IMR-90 (cell line): Measurements from ENCODE around the gene BLOC1S4. TPM values are rescaled to one million over a fixed set of nuclear protein-coding genes. Genes with fewer than 3 reads are reported as not detected.

ENCODE experiments used
- ATAC-seq: fragments of 200-7000 bp; cut with Tn5 transposase; 2 replicates; pipeline ENCODE4 v1.9.1; 2020; ENCODE audit warnings: low read depth, mild to moderate bottlenecking, moderate library complexity
- BruUV-seq: library from RNA; stranded (reverse); fragments of 400-500 nt; replicated peaks from 2 replicates; lab custom pipeline; 2021; lab: Mats Ljungman, UMichigan
- CTCF ChIA-PET: fragments of 300-600 bp; formaldehyde crosslinking; extraction: SDS; loops from one replicate; lab custom pipeline; 2021; ENCODE audit warnings: antibody characterized with exemption; lab: Yijun Ruan, JAX
- POLR2A ChIA-PET: fragments of 300-600 bp; sonication (Branson Sonifier 250); formaldehyde crosslinking; loops from one replicate; lab custom pipeline; 2022; ENCODE audit warnings: antibody characterized with exemption; ENCODE audit not compliant: unreplicated experiment; lab: Charles Lee
- DNase-seq: peaks from one replicate; pipeline ENCODE4 v3.0.0; 2013
- H2AFZ ChIP-seq: replicated peaks from 2 replicates; pipeline ENCODE3; 2013; ENCODE audit warnings: low read length, mild to moderate bottlenecking; ENCODE audit not compliant: poor library complexity
- H2AK5ac ChIP-seq: 2 replicates; pipeline ENCODE4 v1.6.1; 2013; ENCODE audit warnings: low read depth, low read length, inconsistent platforms
- H2AK9ac ChIP-seq: replicated peaks from 2 replicates; pipeline ENCODE3; 2013; ENCODE audit warnings: mild to moderate bottlenecking, low read depth, low read length, moderate library complexity; ENCODE audit not compliant: poor library complexity
- H2BK120ac ChIP-seq: 2 replicates; pipeline ENCODE4 v1.6.1; 2013; ENCODE audit warnings: low read depth, low read length, inconsistent platforms
- H2BK15ac ChIP-seq: 3 replicates; pipeline ENCODE4 v1.6.1; 2013; ENCODE audit warnings: low read depth, low read length, inconsistent platforms
- H2BK20ac ChIP-seq: 2 replicates; pipeline ENCODE4 v1.6.1; 2013; ENCODE audit warnings: low read depth, mild to moderate bottlenecking, inconsistent platforms, low read length, moderate library complexity
- H2BK5ac ChIP-seq: 2 replicates; pipeline ENCODE4 v1.6.1; 2013; ENCODE audit warnings: mild to moderate bottlenecking, low read depth, low read length, inconsistent platforms; ENCODE audit not compliant: poor library complexity, severe bottlenecking
- H3K14ac ChIP-seq: replicated peaks from 2 replicates; pipeline ENCODE4 v1.6.1; 2013; ENCODE audit warnings: low read depth, low read length, inconsistent platforms
- H3K18ac ChIP-seq: 2 replicates; pipeline ENCODE4 v1.6.1; 2013; ENCODE audit warnings: low read depth, low read length, control low read depth
- H3K23ac ChIP-seq: 2 replicates; pipeline ENCODE4 v1.6.1; 2013; ENCODE audit warnings: low read depth, low read length, inconsistent platforms
- H3K27ac ChIP-seq: 2 replicates; pipeline ENCODE4 v1.5.1; 2013; ENCODE audit warnings: mild to moderate bottlenecking, control low read depth, low read length; ENCODE audit not compliant: insufficient read depth
- H3K27me3 ChIP-seq: 2 replicates; pipeline ENCODE4 v1.6.1; 2013; ENCODE audit warnings: low read length; ENCODE audit not compliant: control insufficient read depth, insufficient read depth
- H3K36me3 ChIP-seq: 2 replicates; pipeline ENCODE4 v1.6.1; 2013; ENCODE audit warnings: low read length, mixed read lengths; ENCODE audit not compliant: control insufficient read depth, insufficient read depth
- H3K4ac ChIP-seq: 2 replicates; pipeline ENCODE4 v1.6.1; 2013; ENCODE audit warnings: low read depth, low read length, inconsistent platforms
- H3K4me1 ChIP-seq: 2 replicates; pipeline ENCODE4 v1.6.1; 2013; ENCODE audit warnings: low read length, mixed read lengths; ENCODE audit not compliant: control insufficient read depth, insufficient read depth
- H3K4me2 ChIP-seq: 2 replicates; pipeline ENCODE4 v1.6.1; 2013; ENCODE audit warnings: low read depth, mild to moderate bottlenecking, control low read depth, low read length, moderate library complexity
- H3K4me3 ChIP-seq: 2 replicates; pipeline ENCODE4 v1.5.1; 2013; ENCODE audit warnings: low read depth, mild to moderate bottlenecking, control low read depth, low read length, moderate library complexity; ENCODE audit not compliant: insufficient read depth
- H3K56ac ChIP-seq: 2 replicates; pipeline ENCODE4 v1.6.1; 2013; ENCODE audit warnings: low read length, inconsistent platforms; ENCODE audit not compliant: insufficient read depth; ENCODE audit errors: extremely low read depth
- H3K79me1 ChIP-seq, 2 experiments: 2 replicates each; pipeline ENCODE4 v1.6.1; 2013; ENCODE audit warnings: low read length in 2 of 2, inconsistent platforms in 1 of 2, low read depth in 1 of 2
- H3K9ac ChIP-seq: 2 replicates; pipeline ENCODE4 v1.6.1; 2013; ENCODE audit warnings: low read depth, low read length, control low read depth
- H3K9me1 ChIP-seq: 2 replicates; pipeline ENCODE4 v1.6.1; 2013; ENCODE audit warnings: low read length, inconsistent platforms; ENCODE audit not compliant: insufficient read depth
- H3K9me3 ChIP-seq: 2 replicates; pipeline ENCODE4 v1.6.1; 2013; ENCODE audit warnings: low read length; ENCODE audit not compliant: control insufficient read depth, insufficient read depth
- H4K20me1 ChIP-seq: 2 replicates; pipeline ENCODE4 v1.6.1; 2013; ENCODE audit warnings: low read length, inconsistent platforms; ENCODE audit not compliant: insufficient read depth
- H4K5ac ChIP-seq: 2 replicates; pipeline ENCODE4 v1.6.1; 2013; ENCODE audit warnings: mild to moderate bottlenecking, low read depth, low read length, control low read depth
- H4K8ac ChIP-seq, 2 experiments: 2 replicates each; pipeline ENCODE4 v1.6.1; 2013; ENCODE audit warnings: low read depth in 2 of 2, low read length in 2 of 2, control low read depth in 1 of 2, inconsistent platforms in 1 of 2
- H4K91ac ChIP-seq: 2 replicates; pipeline ENCODE4 v1.6.1; 2013; ENCODE audit warnings: low read depth, low read length, inconsistent platforms; ENCODE audit not compliant: insufficient read depth
- BHLHE40 ChIP-seq: fragments of 150-350 bp; IDR thresholded peaks from 2 replicates; pipeline ENCODE4 v1.6.1; 2016; ENCODE audit warnings: mild to moderate bottlenecking, low read depth, low read length
- CEBPB ChIP-seq: IDR thresholded peaks from 2 replicates; pipeline ENCODE4 v1.6.1; 2012; ENCODE audit warnings: low read depth, low read length, improper control_type of control experiment
- CHD1 ChIP-seq: IDR thresholded peaks from 2 replicates; pipeline ENCODE4 v1.6.1; 2012; ENCODE audit warnings: low read depth, low read length, improper control_type of control experiment
- ELK1 ChIP-seq: fragments of 150-350 bp; IDR thresholded peaks from 2 replicates; pipeline ENCODE4 v1.6.1; 2016; ENCODE audit warnings: low read depth, mild to moderate bottlenecking, low read length, moderate library complexity, borderline replicate concordance
- FOS ChIP-seq: fragments of 150-350 bp; IDR thresholded peaks from 2 replicates; pipeline ENCODE4 v1.6.1; 2016; ENCODE audit warnings: low read depth, low read length
- MAFK ChIP-seq: IDR thresholded peaks from 2 replicates; pipeline ENCODE4 v1.6.1; 2012; ENCODE audit warnings: low read depth, low read length, improper control_type of control experiment
- MAZ ChIP-seq: IDR thresholded peaks from 2 replicates; pipeline ENCODE4 v1.6.1; 2012; ENCODE audit warnings: low read depth, mild to moderate bottlenecking, low read length, improper control_type of control experiment, moderate library complexity, borderline replicate concordance
- POLR2A ChIP-seq: IDR thresholded peaks from 2 replicates; pipeline ENCODE4 v1.6.1; 2012; ENCODE audit warnings: mild to moderate bottlenecking, low read depth, low read length
- RAD21 ChIP-seq: IDR thresholded peaks from 2 replicates; pipeline ENCODE4 v1.6.1; 2012; ENCODE audit warnings: low read length, improper control_type of control experiment
- RCOR1 ChIP-seq: IDR thresholded peaks from 2 replicates; pipeline ENCODE4 v1.6.1; 2012; ENCODE audit warnings: mild to moderate bottlenecking, low read length, improper control_type of control experiment; ENCODE audit not compliant: insufficient replicate concordance
- RFX5 ChIP-seq: IDR thresholded peaks from 2 replicates; pipeline ENCODE4 v1.8.0; 2012; ENCODE audit warnings: low read depth, mild to moderate bottlenecking, low read length, moderate library complexity
- SMC3 ChIP-seq: fragments of 150-350 bp; IDR thresholded peaks from 2 replicates; pipeline ENCODE4 v1.6.1; 2016; ENCODE audit warnings: low read depth, mild to moderate bottlenecking, antibody characterized with exemption, low read length, moderate library complexity
- USF2 ChIP-seq: fragments of 150-350 bp; IDR thresholded peaks from 2 replicates; pipeline ENCODE4 v1.6.1; 2017; ENCODE audit warnings: mild to moderate bottlenecking, antibody characterized with exemption, low read length, low read depth
- WGBS, 2 experiments: methylation state at CpG; one replicate each; pipeline versions ENCODE4 v1.1.5 to v1.1.7; 2013; ENCODE audit warnings: missing lambda C conversion rate in 2 of 2; ENCODE audit not compliant: insufficient read length in 1 of 2; ENCODE audit errors: extremely low coverage in 2 of 2; 5-methylcytosine and 5-hydroxymethylcytosine counted together
- dilution Hi-C: fragments of 300-500 bp; cut with HindIII; formaldehyde crosslinking; loops from one replicate; pipeline ENCODE4 v1.14.3; 2018; ENCODE audit warnings: low sequenced_read_pairs; ENCODE audit not compliant: unreplicated experiment
- in situ Hi-C: fragments of 300-500 bp; cut with MboI; formaldehyde crosslinking; loops from 3 replicates; pipeline ENCODE4 v1.14.3; 2019; ENCODE audit warnings: low sequenced_read_pairs, inconsistent platforms, mixed read lengths
- intact Hi-C: fragments of 100-400 bp; cut with micrococcal nuclease; formaldehyde crosslinking; loops from 2 replicates; pipeline ENCODE4 v1.10.0; 2022
- polyA plus RNA-seq, 3 experiments: library from polyadenylated mRNA; depleted of rRNA; stranded (reverse); fragments of >200 nt; gene quantifications; 2 replicates each; pipeline ENCODE4 v1.2.3, GENCODE V29; 2012; ENCODE audit warnings: low replicate concordance in 1 of 3
- total RNA-seq: library from RNA; depleted of rRNA; stranded (reverse); fragments of >200 nt; gene quantifications from 2 replicates; pipeline ENCODE4 v1.2.3, GENCODE V29; 2012

Gene BLOC1S4
- total and polyA plus RNA-seq, 2 of the 4 experiments (the other 2 are of a cell fraction), result 8.8 to 22.1 TPM

GRCh38 chr4:6740347-6740746 is 24.4 kb downstream of the BLOC1S4 start:
- ChIA-PET POLR2A (no interaction called here), CTCF (interaction anchor here (0.9 kb wide), 1 partner anchor 43 kb away, joined by 3 read pairs; no protein-coding TSS in a partner anchor)
- BruUV-seq, result no TSS peak
- Histone ChIP-seq H3K79me1 (no peaks in the 10 kb centered on the region), H3K23ac (no peak overlapping the region), H2AK5ac (no peak overlapping the region), H3K14ac (no peak overlapping the region), H2BK15ac (no peak overlapping the region), H3K27me3 (peaks cover 5% of the 10 kb centered on the region), H4K8ac (no peak overlapping the region), H3K4ac (no peak overlapping the region), H3K18ac (no peak overlapping the region), H3K4me3 (no peak overlapping the region), H4K5ac (no peak overlapping the region), H2BK120ac (no peak overlapping the region), H3K9ac (no peak overlapping the region), H3K56ac (no peak overlapping the region), H2BK20ac (no peak overlapping the region), H3K36me3 (no peaks in the 10 kb centered on the region), H3K4me2 (no peak overlapping the region), H3K9me3 (peaks cover 3% of the 10 kb centered on the region; the same call in 1 of the 2 replicates), H2BK5ac (no peak overlapping the region), H3K4me1 (no peaks in the 10 kb centered on the region), H4K20me1 (no peaks in the 10 kb centered on the region), H3K9me1 (no peaks in the 10 kb centered on the region), H2AFZ (no peak overlapping the region), H3K27ac (no peak overlapping the region), H2AK9ac (no peak overlapping the region), H4K91ac (no peak overlapping the region)
- in situ Hi-C loops, result no loop called here
- WGBS, 2 experiments, result no CpG with 5 or more reads among the region's 8 CpGs
- TF ChIP-seq RCOR1, result no peak
- TF ChIP-seq MAFK, result no peak
- no peak for TF ChIP-seq USF2
- TF ChIP-seq POLR2A, result no peak
- no peak for TF ChIP-seq MAZ
- no peak for TF ChIP-seq ELK1
- no peak for TF ChIP-seq FOS
- no peak for TF ChIP-seq RFX5
- no peak for TF ChIP-seq CHD1
- TF ChIP-seq BHLHE40, result no peak
- TF ChIP-seq SMC3, result no peak
- no peak for TF ChIP-seq CEBPB
- TF ChIP-seq RAD21, result no peak
- DNase-seq, result no peak
- intact Hi-C loops, result no loop called here
- dilution Hi-C loops, result no loop called here
- ATAC-seq, result no peak
